ENCODE data around the gene FUCA2.

FUCA2 gene

GRCh38 chr6:143510991-143511891, at the start of gene FUCA2:
TSS of gene FUCA2 (minus strand) at chr6:143511720. CDS start at chr6:143511634, 86 bp downstream.
- peak within 1 kb of the TSS; percentile 57 for H3K4me3 ChIP-seq (replicated peaks; ENCODE audit: low read depth, low read length)
- TF ChIP-seq CTCF (IDR thresholded peaks at IDR 0.05; ENCODE audit: low read length, missing control alignments): no peak
- peak; percentile 89 for DNase-seq (ENCODE audit: low read depth)

- TF ChIP-seq CTCF (IDR thresholded peaks at IDR 0.05; ENCODE audit: low read length, missing control alignments): no peak
- DNase-seq (ENCODE audit: low read depth): no peak
- no peak overlapping the region for H3K4me3 ChIP-seq (replicated peaks; ENCODE audit: low read depth, low read length)
Measured at GRCh38 chr6:143561105-143561704, 49.7 kb upstream of the FUCA2 start.

- H3K4me3 ChIP-seq (replicated peaks; ENCODE audit: low read depth, low read length): no peak overlapping the region
- no peak for TF ChIP-seq CTCF (IDR thresholded peaks at IDR 0.05; ENCODE audit: low read length, missing control alignments)
- DNase-seq (ENCODE audit: low read depth): no peak
Measured at GRCh38 chr6:143559051-143559660, 47.6 kb upstream of the FUCA2 start.

GRCh38 chr6:143556529-143556928, 45.0 kb upstream of the FUCA2 start:
- no peak overlapping the region for H3K4me3 ChIP-seq (replicated peaks; ENCODE audit: low read depth, low read length)
- peak; percentile 44 for DNase-seq (ENCODE audit: low read depth)
- no peak for TF ChIP-seq CTCF (IDR thresholded peaks at IDR 0.05; ENCODE audit: low read length, missing control alignments)

GRCh38 chr6:143555582-143555981, 44.1 kb upstream of the FUCA2 start:
- TF ChIP-seq CTCF (IDR thresholded peaks at IDR 0.05; ENCODE audit: low read length, missing control alignments): no peak

GRCh38 chr6:143555071-143555492, 43.6 kb upstream of the FUCA2 start:
- no peak for TF ChIP-seq CTCF (IDR thresholded peaks at IDR 0.05; ENCODE audit: low read length, missing control alignments)
- no peak overlapping the region for H3K4me3 ChIP-seq (replicated peaks; ENCODE audit: low read depth, low read length)
- DNase-seq (ENCODE audit: low read depth): no peak

More at GRCh38 chr6:143555582-143555981, 44.1 kb upstream of the FUCA2 start:
- no peak for DNase-seq (ENCODE audit: low read depth)
- H3K4me3 ChIP-seq (replicated peaks; ENCODE audit: low read depth, low read length): no peak overlapping the region
